ENCODE data around the gene DNAAF3.
A peak's percentile ranks its signal among the peaks of the same experiment; 100 is the strongest.

DNAAF3 gene

GRCh38 chr19:55153652-55154264, 12.7 kb downstream of the DNAAF3 start:
- DNase-seq (ENCODE audit: low read depth): no peak

DNA sequence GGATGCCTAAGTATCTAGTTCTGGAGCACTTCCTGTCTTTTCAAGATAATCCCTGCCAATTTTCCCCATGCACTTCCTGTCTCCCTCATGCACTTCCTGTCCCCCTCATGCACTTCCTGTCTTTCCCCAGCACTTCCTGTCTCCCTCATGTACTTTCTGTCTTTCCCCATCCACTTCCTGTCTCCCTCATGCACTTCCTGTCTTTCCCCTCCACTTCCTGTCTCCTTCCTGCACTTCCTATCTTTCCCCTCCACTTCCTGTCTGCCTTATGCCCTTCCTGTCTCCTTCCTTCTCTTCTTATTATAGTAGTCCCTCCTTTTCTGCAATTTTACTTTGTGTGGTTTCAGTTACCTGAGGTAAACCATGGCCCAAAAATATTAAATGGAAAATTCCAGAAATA, 14.4 kb downstream of the DNAAF3 start:
- DNase-seq (ENCODE audit: low read depth): no peak

DNA sequence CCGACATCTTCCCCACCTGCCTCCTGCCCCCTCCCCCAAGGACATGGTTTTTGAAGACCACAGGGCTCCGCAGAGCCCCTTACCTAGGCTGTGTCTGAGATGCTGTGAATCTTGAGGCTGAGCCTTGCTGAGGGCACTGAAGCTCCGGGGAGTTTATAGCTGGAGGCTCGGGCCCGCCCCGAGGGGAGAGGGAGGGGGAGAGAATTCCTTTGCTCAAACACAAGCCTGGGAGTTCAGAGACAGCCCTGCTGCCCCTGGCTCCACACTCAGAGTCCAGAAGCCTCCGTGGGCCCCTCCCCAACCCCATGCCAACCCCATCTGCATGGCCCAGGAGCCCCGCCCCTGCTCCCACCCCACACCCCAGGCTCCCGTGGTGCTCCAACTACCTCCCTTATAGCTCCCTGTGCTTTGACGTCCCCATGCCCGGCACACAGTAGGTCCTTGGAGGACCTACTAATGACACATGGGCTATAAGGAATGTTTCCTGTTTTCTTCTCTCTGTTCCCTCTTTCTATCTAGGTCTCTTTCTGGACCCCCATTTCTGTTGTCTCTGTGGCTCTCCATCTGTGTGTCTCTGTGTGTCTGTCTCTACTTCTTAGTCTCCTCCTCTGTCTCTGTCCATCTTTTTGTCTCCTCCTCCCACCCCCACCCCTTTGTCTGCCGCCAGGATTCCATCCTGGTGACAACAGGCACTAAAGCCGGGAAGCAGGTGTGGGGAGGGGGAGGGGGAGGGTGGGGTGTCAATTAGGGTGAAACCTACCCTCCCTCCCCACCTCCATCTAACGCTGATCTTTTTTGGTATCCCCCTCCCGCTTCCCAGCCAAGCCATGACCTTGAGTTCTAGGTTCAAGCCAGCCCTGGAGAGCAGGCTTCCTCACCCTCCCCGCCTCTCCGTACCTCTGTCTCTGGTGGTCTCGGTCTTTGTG, 17.1 kb downstream of the DNAAF3 start, which contains the start of gene TNNT1:
Gene TNNT1, minus strand, starts transcription at position 129 of the 926 bp plus-strand sequence. CDS start 2,049 bp downstream, outside the sequence.
- DNase-seq (ENCODE audit: low read depth): no peak

- no peak for DNase-seq (ENCODE audit: low read depth)
These were observed 18.7 kb downstream of the DNAAF3 start for GRCh38 chr19:55147545-55148251.

DNA sequence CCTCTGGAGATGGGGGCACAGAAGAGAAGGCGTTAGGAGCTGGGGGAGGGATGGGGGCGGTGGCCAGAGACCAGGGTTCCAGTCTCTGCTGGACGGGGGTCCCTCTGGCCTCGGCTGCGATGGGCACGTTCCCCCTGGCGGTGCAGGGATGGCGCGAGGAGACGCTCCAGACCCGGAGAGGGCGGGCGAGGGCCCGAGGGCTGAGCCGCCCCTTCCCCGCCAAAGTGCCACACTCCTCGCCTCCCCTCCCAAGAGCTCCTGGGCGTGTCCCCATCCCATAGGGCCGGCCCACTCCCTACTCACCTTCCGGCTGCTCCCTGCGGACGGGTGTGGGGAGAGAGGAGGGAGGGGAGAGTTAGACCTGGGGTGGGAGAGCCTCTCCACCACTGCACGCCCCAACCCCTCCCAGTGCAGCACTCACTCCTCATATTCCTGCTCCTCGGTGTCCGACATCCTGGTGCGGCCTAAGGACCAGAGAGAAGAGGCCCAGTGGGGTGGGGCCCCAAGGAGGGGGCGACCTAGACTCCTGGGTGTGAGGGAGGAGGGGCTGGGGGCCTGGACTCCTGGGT, 19.6 kb downstream of the DNAAF3 start:
- no peak for DNase-seq (ENCODE audit: low read depth)

GRCh38 chr19:55146078-55146704, 20.2 kb downstream of the DNAAF3 start:
- DNase-seq (ENCODE audit: low read depth): no peak

- no peak for DNase-seq (ENCODE audit: low read depth)
These were observed 21.2 kb downstream of the DNAAF3 start for GRCh38 chr19:55145232-55145631.

DNA sequence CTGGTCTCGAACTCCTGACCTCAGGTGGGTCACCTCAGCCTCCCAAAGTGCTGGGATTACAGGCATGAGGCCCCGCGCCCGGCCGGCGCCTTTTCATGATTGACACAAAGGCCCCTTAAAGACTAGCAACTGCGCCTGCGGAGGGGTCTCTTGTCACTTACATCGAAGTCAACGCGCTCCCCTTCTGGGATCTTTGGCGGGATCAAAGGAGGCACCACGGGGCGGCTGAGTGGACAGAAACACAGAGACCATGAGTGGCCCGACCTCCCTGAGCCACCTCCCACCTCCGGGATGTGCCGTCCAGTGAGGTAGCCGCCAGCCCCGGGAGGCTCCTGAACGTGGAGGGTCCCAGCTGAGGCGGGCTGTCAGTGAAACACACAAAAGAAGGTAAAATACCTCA, 24.7 kb downstream of the DNAAF3 start:
- DNase-seq (ENCODE audit: low read depth): no peak

- DNase-seq (ENCODE audit: low read depth): no peak
These were observed 28.5 kb downstream of the DNAAF3 start for GRCh38 chr19:55137915-55138314.

GRCh38 chr19:55136399-55137102, 29.9 kb downstream of the DNAAF3 start:
- no peak for DNase-seq (ENCODE audit: low read depth)

- no peak for DNase-seq (ENCODE audit: low read depth)
These were observed 31.7 kb downstream of the DNAAF3 start for GRCh38 chr19:55134736-55135135.

DNA sequence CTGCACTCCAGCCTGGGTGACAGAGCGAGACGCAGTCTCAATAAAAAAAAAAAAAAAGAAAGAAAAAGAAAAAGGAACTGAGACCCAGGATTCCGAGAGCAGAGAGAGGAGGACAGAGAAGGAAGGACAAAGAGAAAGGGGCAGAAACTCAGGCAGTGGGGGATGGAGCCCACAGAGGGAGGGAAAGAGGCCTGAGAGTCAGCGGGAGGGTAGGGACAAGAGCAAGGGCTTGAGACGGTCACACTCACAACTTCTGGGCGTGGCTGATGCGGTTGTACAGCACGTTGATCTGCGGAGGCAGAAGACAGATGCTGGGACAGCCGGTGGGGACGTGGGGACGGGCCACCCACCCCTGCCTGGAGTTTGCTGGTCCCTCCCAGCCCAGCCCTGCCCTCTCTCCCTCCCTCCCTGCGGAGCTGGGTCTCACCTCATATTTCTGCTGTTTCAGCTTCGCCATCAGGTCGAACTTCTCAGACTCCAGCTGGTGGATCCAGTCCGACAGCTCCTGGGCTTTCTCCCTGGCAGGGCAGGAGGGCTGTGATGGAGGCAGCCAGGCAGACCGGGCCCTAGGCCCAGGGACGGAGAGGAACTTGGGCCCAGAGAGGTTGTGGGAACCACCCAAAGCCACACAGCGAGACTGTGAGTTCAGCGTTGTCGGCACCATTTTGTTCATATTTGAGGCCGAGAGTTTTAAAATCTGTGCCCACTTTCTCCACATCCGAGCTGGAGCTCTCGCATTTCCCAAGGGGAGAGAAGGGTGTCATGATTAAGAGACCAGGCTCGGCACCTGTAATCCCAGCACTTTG, 32.6 kb downstream of the DNAAF3 start:
- no peak for DNase-seq (ENCODE audit: low read depth)

GRCh38 chr19:55132453-55133129, 33.8 kb downstream of the DNAAF3 start:
- DNase-seq (ENCODE audit: low read depth): no peak

DNA sequence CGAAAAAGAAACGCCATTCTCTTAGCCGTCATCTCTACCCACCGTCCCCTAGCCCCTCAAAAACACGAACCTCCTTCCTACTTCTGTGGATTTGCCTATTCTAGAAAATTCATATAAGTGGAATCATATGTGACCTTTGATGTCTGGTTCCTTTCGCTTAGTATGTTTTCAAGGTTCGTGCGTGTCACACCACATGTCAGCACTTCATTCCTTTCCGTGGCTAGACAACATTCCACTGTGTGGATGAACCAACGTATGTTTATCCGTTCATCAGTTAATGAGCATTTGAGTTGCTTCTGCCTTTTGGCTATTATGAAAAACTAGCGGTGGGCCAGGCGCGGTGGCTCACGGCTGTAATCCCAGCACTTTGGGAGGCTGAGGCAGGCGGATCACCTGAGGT, 35.0 kb downstream of the DNAAF3 start:
- no peak for DNase-seq (ENCODE audit: low read depth)

DNA sequence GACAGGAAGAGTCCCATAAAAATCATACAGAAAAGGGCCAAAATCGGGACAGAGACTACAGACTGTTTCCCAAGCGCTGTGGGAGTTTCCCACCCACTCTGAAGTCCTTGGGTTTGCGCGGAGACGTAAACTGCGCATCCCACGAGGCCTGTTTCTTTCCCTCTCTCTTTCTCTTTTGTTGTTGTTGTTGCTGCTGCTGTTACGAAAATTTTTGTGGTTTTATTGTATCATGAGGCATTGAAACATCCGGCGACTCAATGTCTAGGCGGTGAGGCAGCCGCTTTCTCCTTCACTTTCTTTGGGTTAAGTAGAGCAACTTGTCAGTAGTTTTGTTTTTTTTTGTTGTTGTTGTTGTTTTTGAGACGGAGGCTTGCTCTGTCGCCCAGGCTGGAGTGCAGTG, 47.4 kb downstream of the DNAAF3 start:
- DNase-seq (ENCODE audit: low read depth): no peak

GRCh38 chr19:55118401-55118991, 47.9 kb downstream of the DNAAF3 start:
- DNase-seq (ENCODE audit: low read depth): no peak

DNA sequence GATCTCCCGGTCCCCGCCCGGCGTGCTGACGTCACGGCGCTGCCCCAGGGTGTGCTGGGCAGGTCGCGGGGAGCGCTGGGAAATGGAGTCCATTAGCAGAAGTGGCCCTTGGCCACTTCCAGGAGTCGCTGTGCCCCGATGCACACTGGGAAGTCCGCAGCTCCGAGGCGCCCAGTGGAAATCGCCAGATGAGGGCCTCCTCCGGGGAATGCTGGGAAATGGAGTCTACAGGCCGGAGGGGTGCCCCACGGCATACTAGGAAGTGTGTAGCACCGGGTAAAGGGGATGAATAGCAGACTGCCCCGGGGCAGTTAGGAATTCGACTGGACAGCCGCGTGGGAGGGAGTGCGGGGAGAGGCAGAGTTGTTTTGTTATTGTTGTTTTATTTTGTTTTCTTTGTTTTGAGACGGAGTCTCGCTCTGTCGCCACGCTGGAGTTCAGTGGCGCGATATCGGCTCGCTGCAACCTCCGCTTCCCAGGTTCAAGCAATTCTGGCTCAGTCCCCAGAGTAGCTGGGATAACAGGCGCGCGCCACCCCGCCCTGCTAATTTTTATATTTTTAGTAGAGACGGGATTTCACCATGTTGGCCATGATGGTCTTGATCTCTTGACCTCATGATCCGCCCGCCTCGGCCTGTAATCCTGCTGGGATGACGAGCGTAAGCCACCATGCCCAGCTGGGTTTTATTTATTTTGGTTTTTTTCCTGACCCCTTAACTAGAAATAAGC, 48.6 kb downstream of the DNAAF3 start:
- DNase-seq (ENCODE audit: low read depth): peak; percentile 94

DNA sequence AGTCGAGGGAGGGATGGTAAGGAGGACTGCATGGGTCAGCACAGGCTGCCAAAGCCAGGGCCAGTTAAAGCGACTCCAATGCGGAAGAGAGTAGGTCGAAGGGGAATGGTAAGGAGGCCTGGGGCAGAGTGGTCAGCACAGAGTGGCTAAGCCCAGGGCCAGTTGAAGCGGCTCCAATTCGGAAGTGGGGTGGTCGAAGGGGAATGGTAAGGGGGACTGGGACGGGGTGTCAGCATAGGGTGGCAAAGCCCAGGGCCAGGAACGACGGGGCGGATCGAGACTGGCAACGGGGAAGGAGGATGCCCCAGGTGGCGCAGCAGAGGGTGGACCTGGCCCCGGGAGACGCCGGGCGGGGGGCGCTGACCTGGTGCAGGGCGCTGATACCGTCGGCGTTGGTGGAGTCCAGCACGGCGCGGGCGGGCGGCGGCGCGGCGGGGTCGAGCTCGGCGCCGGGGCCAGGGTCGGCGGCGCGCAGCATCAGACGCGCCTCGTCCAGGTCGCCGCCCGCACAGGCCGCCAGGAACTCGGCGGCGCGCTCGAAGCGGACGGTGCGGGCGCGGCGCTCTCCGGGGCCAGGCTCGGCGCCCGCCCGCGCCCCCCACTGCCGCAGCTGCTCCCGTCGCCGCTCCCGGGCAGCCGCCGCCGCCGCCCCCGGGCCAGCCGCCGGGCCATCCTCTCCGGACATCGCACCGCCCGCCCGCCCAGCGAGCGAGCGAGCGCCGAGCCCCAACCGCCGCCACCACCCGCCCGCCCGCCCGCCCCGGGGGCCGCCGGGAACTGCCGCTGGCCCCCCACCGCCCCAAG, 49.4 kb downstream of the DNAAF3 start, which contains the start of gene PPP1R12C:
Gene PPP1R12C, minus strand, starts transcription at position 779 of the 804 bp plus-strand sequence. Its CDS starts 94 bp downstream, at position 685.
- no peak for DNase-seq (ENCODE audit: low read depth)

Data from non-pigmented ciliary epithelial cell (primary cell).